ENCODE results near the gene SLC9C2. TPM values are rescaled to one million over a fixed set of nuclear protein-coding genes. Genes with fewer than 3 reads are reported as not detected.
"Not testable (repeated sequence)": the region's sequence is repeated elsewhere in the genome, so short reads cannot be mapped to it uniquely, and the experiment has no call there.

The SLC9C2 gene
- total RNA-seq, 4 donors from 2014 or later: not detected

GRCh38 chr1:173616859-173617258 is 14.0 kb upstream of the SLC9C2 start:
- ATAC-seq: no peak
- Histone ChIP-seq H3K36me3 (no peaks in the 10 kb centered on the region), H3K27me3 (no peaks in the 10 kb centered on the region), H3K27ac (no peak overlapping the region), H3K4me3 (no peak overlapping the region), H3K9me3 (peaks cover 0 to 33% (median 0%) of the 10 kb centered on the region in 3 donors), H3K4me1 (no peaks in the 10 kb centered on the region)
- WGBS, 2 donors (ENCODE audit: low coverage in 1 of 2): 80 to 91% methylated on average over 1 to 4 of the region's 4 CpGs
- TF ChIP-seq POLR2A (IDR thresholded peaks at IDR 0.05) (no peak), POLR2AphosphoS5 (IDR thresholded peaks at IDR 0.05) (no peak), CTCF (IDR thresholded peaks at IDR 0.05) (no peak), EP300 (IDR thresholded peaks at IDR 0.05) (no peak)

GRCh38 chr1:173613086-173613485 is 10.2 kb upstream of the SLC9C2 start:
- H3K27me3 ChIP-seq, H3K4me1 ChIP-seq, H3K4me3 ChIP-seq, H3K36me3 ChIP-seq, H3K27ac ChIP-seq, ATAC-seq, H3K9me3 ChIP-seq: not testable (repeated sequence)
- no CpG with 5 or more reads among the region's 32 CpGs for WGBS, 2 donors (ENCODE audit: low coverage in 1 of 2)

DNA sequence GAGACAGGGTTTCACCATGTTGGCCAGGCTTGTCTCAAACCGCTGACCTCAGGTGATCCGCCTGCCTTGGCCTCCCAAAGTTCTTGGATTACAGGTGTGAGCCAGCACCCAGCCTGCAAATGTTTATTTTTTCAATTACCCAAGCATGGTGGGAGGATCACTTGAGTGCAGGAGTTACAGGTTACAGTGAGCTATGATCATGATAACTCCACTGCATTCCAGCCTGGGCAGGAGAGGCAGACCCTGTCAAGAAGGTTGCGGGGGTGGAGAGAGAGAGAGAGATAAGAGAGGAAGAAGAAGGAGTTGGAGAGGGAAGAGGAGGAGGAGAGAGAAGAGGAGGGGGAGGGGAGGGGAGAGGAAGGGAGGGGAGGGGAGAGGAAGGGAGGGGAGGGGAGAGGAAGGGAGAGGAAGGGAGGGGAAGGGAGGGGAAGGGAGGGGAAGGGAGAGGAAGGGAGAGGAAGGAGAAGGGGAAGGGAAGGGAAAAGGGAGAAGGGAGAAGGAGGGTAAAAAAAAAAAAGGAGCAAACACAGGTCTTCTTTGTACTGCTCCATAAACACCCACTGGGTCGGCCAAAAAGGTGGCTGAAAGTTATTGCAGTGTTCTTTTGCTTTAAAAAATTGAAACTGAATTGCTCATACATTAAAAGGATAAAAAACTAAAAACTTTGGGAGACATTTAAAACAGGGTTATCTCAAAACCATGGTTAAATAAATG is 5.8 kb upstream of the SLC9C2 start:
- WGBS, 2 donors (ENCODE audit: low coverage in 1 of 2): 80 to 90% methylated on average over 3 of the region's 4 CpGs
- ATAC-seq: no peak
- Histone ChIP-seq H3K4me3 (no peak overlapping the region), H3K27me3 (no peaks in the 10 kb centered on the region), H3K27ac (no peak overlapping the region), H3K9me3 (no peaks in the 10 kb centered on the region), H3K36me3 (no peaks in the 10 kb centered on the region), H3K4me1 (no peaks in the 10 kb centered on the region)
- TF ChIP-seq POLR2A (IDR thresholded peaks at IDR 0.05) (no peak), CTCF (IDR thresholded peaks at IDR 0.05) (no peak), EP300 (IDR thresholded peaks at IDR 0.05) (no peak), POLR2AphosphoS5 (IDR thresholded peaks at IDR 0.05) (no peak)

- H3K4me1 ChIP-seq: no peaks in the 10 kb centered on the region
- 79 to 86% methylated on average over 2 of the region's 2 CpGs for WGBS, 2 donors (ENCODE audit: low coverage in 1 of 2)
- H3K27me3 ChIP-seq: no peaks in the 10 kb centered on the region
- no peak overlapping the region for H3K4me3 ChIP-seq
- TF ChIP-seq EP300 (IDR thresholded peaks at IDR 0.05) (no peak), POLR2AphosphoS5 (IDR thresholded peaks at IDR 0.05) (no peak), POLR2A (IDR thresholded peaks at IDR 0.05) (no peak), CTCF (IDR thresholded peaks at IDR 0.05) (no peak)
- no peak for ATAC-seq
- no peaks in the 10 kb centered on the region for H3K36me3 ChIP-seq
- no peaks in the 10 kb centered on the region for H3K9me3 ChIP-seq
- no peak overlapping the region for H3K27ac ChIP-seq
Observed at GRCh38 chr1:173601588-173601987, 1.3 kb downstream of the SLC9C2 start.

- 85 to 96% methylated on average over 3 of the region's 3 CpGs for WGBS, 2 donors (ENCODE audit: low coverage in 1 of 2)
- H3K27me3 ChIP-seq: no peaks in the 10 kb centered on the region
- no peak overlapping the region for H3K4me3 ChIP-seq
- no peak overlapping the region for H3K27ac ChIP-seq
- no peak for ATAC-seq
- no peaks in the 10 kb centered on the region for H3K36me3 ChIP-seq
- no peak for TF ChIP-seq POLR2AphosphoS5 (IDR thresholded peaks at IDR 0.05)
- TF ChIP-seq EP300 (IDR thresholded peaks at IDR 0.05): no peak
- no peak for TF ChIP-seq POLR2A (IDR thresholded peaks at IDR 0.05)
- no peak for TF ChIP-seq CTCF (IDR thresholded peaks at IDR 0.05)
- H3K9me3 ChIP-seq: no peaks in the 10 kb centered on the region
- no peaks in the 10 kb centered on the region for H3K4me1 ChIP-seq
Observed at GRCh38 chr1:173596097-173596825, 6.6 kb downstream of the SLC9C2 start.

GRCh38 chr1:173591138-173591537 is 11.7 kb downstream of the SLC9C2 start:
- not testable (repeated sequence) for H3K36me3 ChIP-seq, H3K4me1 ChIP-seq
- 79 to 83% methylated on average over 4 to 5 of the region's 5 CpGs for WGBS, 2 donors (ENCODE audit: low coverage in 1 of 2)

More at GRCh38 chr1:173591138-173591537, 11.7 kb downstream of the SLC9C2 start:
- not testable (repeated sequence) for H3K9me3 ChIP-seq, H3K27me3 ChIP-seq, H3K4me3 ChIP-seq, ATAC-seq, H3K27ac ChIP-seq

Data from gastroesophageal sphincter (tissue), 4 donors.